CD4-positive, alpha-beta T cell treated with Interleukin-10 for 1 hour (primary cell): ENCODE results near the gene SH3GL2.

Source experiments
- DNase-seq: peaks from one replicate; pipeline ENCODE4 v3.0.0-alpha.2; 2020

The SH3GL2 gene

DNA sequence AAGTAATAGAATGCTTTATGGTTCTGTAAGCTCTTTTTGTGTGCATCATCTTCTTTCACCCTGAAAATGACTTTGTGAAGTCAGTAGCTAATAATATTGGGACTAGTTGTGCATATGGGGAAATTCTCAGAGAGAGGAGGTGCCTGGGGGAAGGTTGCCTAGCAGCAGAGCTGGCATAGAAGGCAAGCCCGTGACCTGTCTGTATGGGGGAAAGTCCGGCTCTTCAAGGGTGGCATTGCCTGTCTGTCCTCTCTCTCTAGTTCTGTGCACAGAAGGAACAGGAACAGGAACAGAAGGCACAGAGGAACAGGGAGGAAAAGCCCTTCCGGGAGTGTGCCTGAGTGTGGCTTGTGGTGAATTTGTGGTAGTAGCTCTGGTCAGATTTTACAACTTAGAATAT, 33.1 kb downstream of the SH3GL2 start:
- no peak for DNase-seq

DNA sequence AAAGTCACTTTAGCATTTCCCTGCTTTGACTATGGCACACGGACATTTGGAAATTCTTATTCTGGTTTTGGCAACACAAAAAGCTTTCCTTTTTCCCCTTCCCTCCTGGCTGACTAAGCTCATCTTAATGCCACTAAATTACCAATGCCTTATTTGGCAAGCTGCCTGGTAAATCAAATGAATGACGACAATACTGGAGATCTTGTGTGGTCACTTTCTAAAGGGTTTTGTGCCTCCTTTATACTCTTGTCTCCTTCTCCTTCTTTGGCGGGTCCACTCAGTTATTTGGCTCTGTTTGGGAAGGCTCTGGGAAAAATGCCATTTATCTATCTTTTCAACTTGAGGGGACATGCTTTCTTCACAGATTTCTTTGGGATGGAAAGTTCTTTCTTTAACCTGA, 34.9 kb downstream of the SH3GL2 start:
- no peak for DNase-seq

DNA sequence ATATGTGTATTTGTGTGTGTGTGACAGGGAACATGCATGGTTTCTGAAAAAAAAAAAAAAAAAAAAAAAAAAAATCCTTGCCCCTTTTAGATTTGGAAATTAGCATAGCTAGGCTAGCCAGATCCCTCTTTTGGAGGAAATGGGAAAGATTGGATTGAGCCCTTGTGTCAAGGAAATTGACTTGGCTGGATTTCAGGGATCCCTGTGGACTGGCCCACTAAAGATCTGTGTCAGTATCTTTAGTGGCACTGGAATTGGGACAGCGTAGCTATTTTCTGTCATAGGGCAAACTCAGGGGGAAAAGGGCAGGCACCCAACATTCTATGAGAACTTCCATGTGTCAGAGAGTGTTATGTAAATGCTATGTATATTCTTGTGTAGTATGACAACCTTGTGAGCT, 35.4 kb downstream of the SH3GL2 start:
- no peak for DNase-seq

DNA sequence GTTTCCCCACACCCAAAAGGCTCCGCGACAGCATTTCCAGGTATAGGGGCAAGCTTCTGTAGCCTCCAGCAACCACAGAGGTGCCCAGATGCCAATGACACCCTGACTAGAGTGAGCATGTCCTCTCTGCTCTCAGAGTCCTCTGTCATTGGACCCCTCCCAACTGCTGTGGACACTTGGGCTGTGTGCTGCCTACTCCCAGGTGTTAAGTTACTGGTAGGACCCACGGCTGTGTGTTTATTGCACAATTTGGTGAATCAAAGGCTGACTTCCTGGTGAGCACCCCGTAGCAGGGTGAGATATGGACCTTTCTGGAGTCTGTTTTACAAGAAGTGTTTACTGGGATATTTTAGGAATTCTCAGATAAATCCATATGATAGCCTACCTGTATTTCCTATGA, 36.0 kb downstream of the SH3GL2 start:
- no peak for DNase-seq

DNA sequence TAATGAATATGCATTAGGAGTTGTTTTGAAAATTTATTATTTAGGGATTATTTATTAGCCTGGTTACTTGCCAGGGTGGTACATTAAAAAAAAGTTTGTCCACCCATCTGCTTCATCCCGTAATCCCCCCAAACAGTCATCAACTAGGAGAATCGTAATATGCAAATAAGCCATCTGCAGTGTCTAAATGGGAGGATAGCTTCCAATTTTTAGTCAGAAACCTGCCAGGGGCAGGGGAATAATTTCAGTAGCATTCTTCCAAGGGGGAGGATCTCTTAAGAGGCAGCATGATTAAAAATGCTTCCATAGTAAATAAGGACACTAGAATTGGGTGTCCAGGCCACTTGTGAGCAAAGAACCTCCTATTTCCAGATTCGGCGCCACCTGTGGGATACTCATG, 43.3 kb downstream of the SH3GL2 start:
- DNase-seq, result no peak

DNA sequence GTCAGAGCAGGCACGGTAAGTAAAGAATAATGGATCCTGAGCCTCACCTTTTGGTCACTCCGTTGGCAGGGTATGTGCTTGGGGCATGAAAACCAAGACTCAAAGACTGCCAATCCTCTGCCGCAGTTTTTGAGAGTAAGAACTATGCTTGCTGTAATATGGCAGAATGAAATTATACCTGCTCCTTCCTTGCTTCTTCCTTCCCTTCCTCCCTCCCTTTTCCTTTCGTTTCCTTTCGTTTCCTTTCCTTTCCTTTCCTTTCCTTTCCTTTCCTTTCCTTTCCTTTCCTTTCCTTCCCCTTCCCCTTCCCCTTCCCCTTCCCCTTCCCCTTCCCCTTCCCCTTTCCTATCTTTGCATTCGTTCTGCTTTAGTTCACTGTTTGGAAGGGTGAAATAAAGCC, 43.9 kb downstream of the SH3GL2 start:
- no peak for DNase-seq

DNA sequence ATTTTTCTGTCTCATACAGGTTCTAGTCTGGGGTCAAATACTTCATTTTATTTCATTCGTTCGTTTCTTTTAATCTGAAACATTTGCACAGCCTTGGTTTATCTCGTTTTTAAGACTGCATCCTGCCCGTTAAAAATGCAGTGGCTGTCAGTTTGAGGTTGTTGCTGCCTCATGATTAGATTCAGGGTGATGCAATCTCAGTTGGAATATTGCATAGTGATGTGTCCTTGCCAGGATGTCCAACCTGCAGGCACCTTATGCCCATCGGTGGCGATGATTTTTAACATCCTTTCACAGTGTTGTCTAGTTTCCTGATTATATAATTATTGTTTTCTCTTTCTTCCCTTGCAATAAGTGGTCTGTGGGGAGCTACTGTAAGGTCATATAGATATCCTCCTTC, 45.1 kb downstream of the SH3GL2 start:
- no peak for DNase-seq

DNA sequence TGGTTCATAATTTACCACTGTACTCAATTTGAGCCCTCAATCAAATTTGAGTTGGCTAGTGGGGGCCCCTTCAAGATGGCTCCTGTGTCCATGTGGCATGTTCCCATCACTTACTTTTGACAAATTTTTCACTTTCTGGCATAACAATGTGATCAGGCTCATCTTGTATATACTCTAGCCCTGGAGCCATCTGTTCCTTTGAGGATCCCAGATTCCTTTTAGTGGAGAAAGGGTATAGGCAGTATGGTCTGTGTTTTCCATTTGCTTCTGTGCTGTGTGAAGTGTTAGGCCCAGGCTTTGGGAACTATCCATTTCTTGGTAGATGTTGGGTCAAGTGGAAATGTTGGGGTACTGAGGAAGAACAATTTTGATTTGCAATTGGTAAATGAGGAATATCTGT, 45.7 kb downstream of the SH3GL2 start:
- DNase-seq, result no peak

DNA sequence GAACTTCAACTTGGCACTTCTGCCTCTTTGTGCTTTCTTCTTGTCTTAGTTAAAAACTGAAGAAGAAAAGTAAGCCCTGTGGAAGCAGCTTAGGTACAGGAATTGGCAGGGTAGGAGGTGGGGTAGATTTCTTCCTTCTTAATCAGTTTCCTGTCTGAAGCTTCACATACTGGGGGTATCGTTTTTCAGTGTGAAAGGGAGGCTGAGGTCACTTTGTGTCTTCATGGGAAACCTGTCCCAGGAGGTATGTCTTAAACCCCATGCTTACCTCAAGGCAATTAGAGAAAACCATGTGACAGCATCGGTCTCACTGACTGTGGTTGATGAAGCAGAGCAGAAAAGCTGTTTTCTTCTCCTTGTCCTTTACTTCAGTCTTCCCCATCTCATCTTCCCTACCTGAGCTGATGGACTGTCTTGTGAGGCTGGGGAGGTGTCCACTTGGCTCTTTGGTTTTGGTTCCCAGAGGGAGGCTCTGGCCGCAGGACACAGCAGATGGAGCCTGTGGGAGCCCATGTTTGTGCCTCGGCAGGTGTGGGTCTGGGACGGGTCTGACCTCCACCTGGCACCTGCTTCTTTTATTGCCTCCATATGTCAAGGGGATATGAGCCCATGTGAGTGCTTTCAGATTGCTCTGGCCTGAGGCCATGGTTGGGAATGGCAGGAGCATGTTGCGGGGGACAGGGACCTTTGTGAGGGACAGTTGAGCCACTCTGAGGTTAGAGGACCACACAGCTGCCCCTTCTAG, 47.0 kb downstream of the SH3GL2 start:
- DNase-seq, result no peak

DNA sequence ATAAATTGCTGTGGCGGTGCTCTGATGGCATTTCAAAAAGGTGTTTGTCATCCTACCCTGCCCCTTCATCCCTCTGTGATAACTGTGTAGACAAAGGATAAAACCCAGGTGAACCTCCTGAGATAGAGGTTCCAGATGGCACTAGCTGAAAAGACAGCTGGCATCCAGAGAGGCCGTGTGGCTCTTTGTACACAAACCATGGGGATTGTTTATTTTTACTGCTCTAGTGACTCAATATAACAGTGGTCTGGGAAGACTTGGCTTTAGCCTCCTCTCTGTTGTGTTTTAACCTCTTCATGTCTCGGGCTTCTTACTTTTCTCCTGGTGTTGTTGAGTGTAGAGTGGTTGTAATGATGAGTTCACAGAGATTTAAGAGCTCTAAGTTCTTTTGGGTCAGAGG, 48.8 kb downstream of the SH3GL2 start:
- no peak for DNase-seq

DNA sequence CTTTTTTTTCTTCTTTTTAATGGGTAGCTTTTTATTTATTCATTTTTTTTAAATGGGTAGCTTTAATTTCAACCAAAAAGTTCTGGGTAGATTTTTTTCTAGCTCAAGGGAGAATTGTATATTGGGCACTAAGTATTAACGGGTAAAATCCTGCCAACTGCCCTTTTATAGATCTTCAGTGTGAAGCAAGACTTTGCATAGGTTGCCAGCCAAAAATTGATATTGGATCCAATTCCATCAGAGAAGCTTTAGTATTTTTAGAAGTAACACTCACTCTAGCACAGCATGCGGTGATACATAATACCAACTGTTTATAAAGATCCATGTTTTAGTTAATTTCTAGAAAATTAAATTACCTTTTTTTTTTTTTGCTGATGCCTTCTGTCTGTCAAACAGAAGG, 49.8 kb downstream of the SH3GL2 start:
- no peak for DNase-seq

DNA sequence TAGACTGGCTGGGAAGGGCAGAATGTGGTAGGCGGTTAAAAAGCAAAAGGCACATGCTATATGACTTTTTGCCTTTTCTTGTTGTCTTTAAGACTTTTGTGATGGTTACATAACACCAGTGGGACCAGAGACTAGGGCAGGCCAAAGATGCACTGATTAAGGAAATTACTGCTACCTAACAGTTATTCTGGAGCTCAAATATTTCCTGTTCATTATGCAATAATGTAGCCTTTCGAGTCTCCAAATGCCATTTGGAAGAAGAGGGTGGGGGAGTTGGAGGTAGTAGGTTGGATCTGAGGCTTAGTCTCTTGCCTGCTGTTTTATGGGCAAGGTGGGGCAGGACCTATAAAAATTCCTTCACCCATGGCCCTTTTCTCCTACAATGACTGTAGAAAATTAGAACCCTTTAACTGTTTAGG, 51.7 kb downstream of the SH3GL2 start:
- no peak for DNase-seq

DNA sequence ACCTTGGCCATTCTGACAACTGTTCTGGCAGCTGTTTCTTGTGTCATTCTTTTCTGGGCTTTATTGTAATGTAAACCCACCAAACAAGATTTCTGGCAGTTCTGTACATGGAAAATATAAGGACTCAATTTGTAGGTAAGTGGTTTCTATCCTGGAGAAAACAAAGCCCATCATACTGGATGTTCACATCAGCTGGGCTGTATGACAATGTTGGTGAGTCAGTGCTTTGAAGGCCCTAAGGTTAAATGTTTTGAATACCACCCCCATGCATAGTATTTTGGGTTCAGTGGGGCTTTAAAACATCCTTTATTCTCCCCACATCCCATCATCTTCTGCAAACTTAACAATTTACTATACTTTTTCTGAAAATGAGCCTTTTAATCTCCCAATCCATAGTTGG, 52.5 kb downstream of the SH3GL2 start:
- no peak for DNase-seq

DNA sequence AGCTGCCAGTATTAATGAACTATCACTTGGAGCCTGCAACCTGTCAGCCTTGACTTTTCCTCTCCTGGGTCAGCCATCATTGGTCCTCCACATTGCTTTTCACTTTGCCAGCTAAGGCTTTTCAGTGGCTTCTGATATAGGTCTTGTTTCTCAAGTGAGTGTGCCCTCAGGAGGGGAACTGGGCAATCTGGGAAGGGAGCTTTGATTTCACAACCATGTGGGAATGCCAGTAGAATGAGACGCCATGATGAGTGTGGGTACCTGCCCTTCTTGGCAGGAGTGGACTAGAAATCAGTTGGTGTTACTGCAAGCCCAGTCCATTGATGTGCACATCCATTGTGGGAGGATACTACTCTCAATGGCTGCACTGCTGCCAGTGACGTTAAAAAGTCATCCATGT, 54.1 kb downstream of the SH3GL2 start:
- DNase-seq, result no peak

DNA sequence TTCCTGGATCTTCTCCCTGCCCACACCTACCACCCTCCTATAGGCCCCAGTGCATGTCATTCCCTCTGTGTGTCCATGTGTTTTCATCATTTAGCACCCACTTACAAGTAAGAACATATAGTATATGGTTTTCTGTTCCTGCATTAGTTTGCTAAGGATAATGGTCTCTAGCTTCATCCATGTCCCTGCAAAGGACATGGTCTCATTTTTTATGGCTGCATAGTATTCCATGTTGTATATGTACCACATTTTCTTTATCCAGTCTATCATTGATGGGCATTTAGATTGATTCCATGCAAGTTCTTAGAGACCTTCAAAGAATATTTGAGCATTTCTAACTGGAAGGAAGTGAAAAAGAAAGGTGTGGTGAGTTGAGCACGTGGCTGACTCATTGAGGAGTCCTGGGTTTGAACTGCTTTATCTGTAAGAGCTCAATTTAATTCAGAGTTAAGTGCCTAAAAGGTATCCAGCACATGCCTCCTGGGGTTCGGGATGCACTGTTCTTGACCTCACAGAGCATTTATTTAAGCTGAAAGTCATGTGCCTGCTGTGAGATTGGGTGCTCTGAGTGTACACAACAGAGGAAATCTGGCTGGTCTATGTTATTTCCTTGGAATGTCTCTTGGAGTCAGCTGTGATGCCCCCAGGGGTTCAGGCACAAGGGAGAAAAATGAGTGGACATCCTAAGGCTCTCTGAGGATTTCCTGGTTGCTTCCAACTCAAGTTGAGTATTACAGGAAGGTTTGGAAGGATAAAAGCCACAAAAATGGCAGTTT, 56.4 kb downstream of the SH3GL2 start:
- DNase-seq, result no peak

DNA sequence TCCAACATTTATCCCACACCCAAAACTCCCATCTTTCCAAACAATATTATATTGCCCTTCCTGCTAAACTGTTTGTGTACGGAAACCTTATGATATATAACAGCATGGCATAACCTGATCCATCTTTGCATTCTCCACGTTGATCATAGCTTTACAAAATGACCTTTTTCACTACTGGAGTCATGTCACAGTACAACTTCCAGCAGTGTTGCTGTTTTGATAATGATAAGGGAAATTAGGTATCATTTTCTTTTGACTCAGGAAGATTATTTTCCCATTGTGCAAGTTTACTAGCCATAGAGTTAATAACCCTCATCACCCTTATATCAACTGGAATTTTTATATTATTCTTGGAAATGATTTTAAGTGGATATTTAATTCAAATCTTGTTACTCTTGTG, 57.5 kb downstream of the SH3GL2 start:
- DNase-seq, result no peak

DNA sequence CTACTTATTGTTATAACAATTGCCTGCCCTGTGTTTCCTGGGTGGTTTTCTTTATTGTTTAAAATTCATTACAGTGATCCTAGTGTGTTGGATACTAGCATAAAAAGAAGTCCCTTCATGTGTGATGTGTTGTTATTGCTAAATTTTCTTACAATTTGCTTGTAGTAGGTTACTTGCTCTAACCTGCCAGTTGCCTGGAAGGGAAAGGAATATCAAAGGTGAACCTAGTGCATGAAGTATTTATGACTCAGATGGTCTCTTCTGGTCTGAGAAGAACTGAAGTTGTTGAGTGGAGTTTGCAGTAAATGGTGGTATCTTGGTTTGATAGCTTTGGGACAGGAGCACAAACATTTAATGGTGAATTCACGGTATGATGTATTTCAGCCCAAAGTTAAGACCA, 58.0 kb downstream of the SH3GL2 start:
- no peak for DNase-seq

DNA sequence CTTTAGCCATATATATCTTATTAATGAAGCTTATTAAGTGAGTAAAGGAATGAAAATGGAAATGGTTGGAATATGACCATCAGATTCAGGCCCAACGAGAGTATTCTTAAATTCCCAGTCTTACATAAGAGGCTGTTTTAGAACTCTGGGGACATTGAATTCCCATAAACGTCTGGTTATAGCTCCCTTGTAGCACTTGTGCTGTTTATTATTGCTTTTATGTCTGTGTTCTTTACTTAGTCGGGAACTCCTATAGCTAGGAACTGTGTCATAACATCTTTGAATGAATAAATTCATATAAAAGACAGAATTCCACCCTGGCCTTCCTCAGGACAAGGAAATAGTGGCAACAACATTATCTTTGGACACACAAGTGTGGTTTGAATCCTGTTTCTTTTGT, 58.4 kb downstream of the SH3GL2 start:
- DNase-seq, result no peak

DNA sequence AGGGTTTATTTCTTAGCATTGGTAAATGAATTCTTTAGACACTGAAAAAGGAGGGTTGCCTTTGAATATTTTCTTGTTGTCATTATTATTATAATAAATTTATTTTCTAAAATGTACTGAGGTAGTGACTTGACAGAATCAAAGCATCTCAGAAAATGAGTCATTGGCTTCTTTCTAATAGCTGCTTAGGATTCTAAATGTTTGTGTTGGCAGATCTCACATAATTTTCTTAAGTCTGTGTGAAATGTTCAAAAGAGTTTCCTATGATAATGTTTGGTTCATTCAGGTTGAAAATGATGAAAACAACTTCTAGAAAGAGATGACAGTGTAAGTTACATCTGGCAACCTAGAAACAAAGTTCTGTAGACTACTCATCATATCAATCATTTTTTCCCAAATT, 69.7 kb downstream of the SH3GL2 start:
- DNase-seq, result no peak

DNA sequence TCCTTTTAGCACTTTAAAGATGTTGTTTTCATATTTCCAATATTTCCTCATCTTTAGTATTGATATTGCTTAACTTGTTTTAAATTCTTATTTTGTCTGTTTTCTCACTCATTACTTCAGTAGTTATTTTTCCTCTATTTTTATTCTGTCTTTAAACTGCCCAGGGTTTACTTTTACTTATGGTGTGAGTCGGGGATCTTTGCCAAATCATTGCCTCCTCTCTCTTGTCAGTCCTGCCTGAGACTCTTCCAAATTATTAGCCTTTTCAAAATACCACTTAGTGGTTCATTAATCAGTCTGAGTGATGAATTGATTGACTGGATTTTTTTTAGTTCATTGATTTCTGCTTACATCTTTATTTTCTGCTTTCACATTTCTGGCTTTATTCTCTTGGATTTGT, 72.9 kb downstream of the SH3GL2 start:
- DNase-seq, result no peak

DNA sequence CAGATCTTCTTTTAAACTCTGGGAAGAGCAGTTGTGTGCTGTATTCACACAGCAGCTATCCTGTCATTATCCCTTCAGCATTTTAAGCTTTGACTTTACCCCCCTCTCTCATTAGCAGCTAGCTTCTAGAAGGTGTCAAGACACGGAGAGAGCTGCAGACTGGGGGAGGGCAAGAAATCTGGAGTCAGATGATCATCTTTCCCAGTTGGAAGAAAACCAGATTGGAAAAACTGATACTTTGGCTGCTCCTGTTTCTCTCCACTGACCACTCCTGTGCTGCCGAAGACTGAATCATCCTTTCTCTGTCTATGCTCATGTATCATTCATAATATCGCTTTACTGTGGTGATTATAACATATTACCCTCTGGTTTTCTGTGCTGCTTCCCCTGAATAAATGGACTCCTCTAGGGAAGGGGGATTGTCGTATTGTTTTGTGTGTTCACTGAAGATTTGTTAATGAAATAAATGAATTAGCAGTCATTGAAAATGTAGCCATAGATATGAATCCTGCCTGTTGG, 75.1 kb downstream of the SH3GL2 start:
- no peak for DNase-seq

DNA sequence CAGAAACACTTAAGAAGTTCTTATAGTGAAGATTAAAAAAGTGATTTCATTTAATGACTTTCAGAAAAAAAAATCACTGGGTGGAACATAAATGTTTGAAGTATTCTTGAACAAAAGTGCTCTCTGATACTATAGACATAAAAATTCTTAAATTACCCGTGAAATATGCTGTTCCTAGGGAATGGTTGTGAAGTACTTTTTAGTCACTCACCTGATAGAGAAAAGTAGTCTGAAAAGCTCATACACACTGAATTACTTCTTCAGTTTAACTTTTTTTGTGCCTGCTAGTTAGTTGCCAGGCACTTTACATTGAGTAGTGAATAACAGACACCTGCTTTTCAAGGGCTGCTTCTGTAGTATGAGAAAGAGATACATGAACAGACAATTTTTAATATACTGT, 78.0 kb downstream of the SH3GL2 start:
- DNase-seq, result no peak

DNA sequence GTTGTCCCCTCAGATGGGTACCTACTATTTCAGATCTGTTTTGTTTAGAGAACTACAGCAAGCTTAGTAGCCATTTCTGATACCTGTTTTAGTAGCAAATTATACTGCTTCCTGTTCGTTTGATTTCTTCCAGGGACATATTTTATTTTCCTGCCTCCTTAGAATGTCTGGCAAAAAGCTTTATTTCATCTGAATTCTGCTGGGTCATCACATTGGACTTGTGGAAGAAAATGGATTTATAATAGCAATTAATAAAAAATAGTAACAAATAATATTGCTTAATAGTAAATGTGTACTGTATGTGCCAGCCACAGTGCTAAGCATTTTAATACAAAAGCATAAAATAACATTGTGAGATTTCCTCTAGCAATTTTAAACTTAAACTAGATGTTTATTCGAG, 79.4 kb downstream of the SH3GL2 start:
- no peak for DNase-seq

DNA sequence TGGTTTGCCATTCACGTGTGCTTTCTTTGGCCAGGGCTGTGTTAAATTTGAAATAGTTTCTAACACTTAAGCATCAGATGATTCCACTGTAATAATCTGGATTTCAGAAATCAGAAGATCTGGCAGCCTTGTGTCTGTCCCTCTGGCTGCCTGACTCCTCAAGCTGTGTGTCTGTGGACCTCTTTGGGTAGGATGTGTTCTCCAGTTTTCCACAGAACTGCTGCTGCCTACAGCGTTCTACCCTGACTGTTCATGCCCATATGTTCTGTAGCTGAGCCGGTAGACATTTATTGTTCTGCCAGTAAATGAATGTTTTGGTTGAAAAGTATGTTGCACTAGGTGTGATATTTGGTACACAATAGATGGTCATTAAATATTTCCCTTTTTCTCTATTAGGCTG, 81.3 kb downstream of the SH3GL2 start:
- no peak for DNase-seq

DNA sequence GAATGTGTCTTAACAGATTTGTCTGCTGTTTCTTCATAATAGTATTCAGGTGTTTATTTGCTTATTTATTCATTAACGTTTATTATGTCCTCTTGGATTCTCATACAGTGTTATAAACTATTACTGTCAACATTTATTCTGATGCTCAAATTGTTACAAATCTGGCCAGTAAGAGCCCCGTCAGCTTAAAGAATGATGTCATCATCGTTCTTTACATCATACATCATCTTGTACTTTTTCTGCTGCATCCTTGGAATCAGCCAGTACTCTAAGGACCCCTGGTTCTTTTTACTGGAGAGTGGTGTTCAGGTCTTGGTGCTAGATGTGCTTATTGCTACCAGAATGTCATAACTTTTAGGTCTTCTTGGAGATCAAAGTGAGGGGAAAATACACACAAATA, 86.6 kb downstream of the SH3GL2 start:
- no peak for DNase-seq
